GM19324 (cell line): ENCODE results near the gene LURAP1L.

Experiments used
- ATAC-seq: cut with Tn5 transposase; IDR thresholded peaks from one replicate; pipeline ENCODE4 v1.9.1; 2021; ENCODE audit warnings: mild to moderate bottlenecking, moderate library complexity; ENCODE audit not compliant: unreplicated experiment, low FRiP score

The LURAP1L gene, protein sequence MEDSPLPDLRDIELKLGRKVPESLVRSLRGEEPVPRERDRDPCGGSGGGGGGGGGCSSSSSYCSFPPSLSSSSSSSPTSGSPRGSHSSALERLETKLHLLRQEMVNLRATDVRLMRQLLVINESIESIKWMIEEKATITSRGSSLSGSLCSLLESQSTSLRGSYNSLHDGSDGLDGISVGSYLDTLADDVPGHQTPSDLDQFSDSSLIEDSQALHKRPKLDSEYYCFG

GRCh38 chr9:12774861-12775678 is at the start of gene LURAP1L:
LURAP1L (plus strand) TSS chr9:12775020; CDS start chr9:12775716, 696 bp downstream.
- ATAC-seq = no peak

DNA sequence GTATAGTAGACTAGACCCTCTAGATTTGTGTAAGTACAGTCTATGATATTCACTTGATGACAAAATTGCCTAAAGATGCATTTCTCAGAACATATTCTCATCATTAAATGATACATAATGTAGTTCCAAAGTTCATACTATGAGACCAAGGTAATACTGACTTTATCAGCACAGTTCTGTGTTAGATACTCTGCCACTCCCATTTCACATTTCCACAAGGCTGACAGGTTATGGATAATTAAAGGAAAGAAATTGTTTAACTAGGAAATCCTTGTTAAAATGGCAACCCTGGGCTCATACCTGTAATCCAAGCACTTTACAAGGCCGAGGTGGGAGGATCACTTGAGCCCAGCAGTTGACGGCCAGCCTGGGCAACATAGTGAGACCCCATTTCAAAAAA is 48.0 kb upstream of the LURAP1L start:
- no peak for ATAC-seq

DNA sequence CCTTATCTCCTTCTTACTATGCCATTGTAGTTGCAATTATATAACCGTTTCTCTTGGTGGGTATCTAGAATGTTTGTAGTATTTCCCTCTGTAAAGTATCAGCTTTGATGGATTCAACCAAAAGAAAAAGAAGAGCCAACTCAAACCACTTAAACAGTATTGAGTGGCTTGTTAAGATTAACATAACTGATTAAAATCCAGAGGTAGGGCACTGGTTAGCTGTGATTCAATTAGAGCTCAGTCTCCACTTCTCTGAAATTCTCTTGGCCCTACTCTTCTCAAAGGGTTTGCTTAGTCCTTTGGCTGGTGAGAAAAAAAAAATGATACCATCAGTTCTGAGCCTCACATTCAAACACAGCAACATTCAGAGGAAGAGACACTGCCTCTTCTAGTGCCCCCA is 44.6 kb upstream of the LURAP1L start:
- ATAC-seq = no peak

- no peak for ATAC-seq
Observed at GRCh38 chr9:12730927-12731326, 43.9 kb upstream of the LURAP1L start.

GRCh38 chr9:12732971-12733370 is 41.8 kb upstream of the LURAP1L start:
- ATAC-seq = no peak

DNA sequence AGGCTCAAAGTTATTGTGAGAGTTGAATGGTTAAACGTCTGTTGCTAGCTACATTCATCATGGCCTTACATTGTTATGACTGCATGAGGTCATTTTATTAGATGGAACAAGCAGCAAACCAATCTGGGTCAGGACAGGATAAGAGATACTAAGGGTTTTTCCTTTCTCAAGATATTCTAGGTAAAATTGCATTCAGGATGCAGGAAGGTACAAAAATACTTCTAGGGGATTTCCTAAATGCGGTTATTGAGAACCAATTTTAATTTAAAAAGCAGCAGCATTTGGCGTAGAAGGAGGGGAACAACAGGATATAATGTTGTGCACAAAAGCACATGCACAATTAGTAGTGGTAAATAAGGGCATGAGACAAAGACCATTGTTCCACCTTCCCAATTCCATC is 39.2 kb upstream of the LURAP1L start:
- no peak for ATAC-seq

DNA sequence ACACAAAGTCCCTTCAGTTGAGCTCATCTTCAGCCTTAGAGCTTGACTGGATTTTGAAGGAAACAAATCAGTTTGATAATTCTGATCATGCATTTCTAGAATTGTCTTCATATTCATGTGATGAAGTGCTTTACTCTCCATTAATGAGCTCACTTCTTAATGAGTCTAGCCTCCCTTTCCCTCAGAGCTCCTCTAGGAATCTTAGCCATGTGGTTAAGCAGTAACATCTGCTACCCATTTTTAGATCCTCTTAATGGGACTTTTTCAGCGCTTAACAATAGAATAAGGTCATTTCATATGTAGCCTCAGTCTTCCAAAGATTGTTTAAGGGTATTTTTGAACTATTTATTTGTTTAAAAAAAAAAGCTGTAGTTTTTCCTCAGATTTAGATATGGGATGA is 36.9 kb upstream of the LURAP1L start:
- ATAC-seq = no peak

- no peak for ATAC-seq
Observed at GRCh38 chr9:12739014-12739652, 35.7 kb upstream of the LURAP1L start.

DNA sequence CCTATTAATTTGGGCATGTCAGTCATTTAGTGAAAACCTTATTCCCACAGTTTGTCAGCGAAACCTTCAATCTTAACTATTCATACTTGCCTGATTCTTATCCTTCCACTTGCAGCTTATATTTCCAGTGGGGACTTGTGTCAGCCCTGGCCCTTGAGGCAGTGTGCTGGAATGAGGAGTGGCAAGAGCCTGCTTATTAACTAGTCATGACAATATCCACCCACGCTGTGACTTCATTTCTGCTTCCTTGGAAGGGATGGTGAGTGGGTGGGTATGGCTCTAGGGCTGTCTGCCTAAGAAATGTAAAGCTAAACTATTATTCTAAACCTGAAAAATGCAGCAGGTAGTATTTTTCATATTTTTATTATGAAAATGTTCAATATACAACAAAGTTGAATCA is 34.0 kb upstream of the LURAP1L start:
- ATAC-seq = no peak

DNA sequence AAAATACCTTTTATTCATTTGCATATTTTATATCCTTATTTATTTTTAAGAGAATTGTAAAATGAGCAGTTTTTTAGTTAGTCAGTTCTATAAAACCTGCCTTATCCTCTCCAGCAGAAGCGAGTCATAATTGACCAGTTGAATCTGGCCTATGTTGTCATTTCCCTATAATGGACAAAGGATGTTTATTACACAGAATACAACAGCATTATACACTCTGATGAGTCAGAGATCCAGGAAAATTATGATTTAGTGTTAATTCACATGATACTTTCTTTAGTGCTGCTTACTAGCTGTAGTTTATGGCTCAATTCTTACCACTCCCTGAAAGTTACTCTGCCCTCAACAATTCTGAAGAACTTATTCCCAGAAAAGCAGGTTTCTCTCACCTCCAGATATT is 26.8 kb upstream of the LURAP1L start:
- ATAC-seq = no peak

- ATAC-seq = no peak
Observed at GRCh38 chr9:12748954-12749353, 25.9 kb upstream of the LURAP1L start.

GRCh38 chr9:12753931-12754330 is 20.9 kb upstream of the LURAP1L start:
- ATAC-seq = no peak

DNA sequence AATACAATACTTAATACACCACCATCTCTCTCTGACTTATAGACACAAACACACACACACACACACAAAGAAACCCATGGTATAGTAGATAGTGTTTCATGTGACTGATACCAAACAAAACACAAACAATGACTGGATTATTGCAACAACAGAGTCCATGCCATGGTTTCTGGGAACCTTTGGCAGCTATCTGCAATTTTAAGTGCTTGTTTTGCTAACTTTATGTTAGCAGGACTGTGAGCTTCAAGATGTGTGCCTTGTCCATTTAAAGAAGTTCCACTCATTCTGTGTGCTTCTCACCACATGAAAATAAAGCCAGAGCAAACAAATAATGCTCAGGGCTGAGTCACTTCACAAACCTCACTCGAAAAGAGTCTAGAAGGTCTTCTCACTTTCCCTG is 15.1 kb upstream of the LURAP1L start:
- no peak for ATAC-seq

GRCh38 chr9:12760758-12761157 is 14.1 kb upstream of the LURAP1L start:
- no peak for ATAC-seq

GRCh38 chr9:12764150-12764549 is 10.7 kb upstream of the LURAP1L start:
- ATAC-seq = no peak

GRCh38 chr9:12765088-12765798 is 9.6 kb upstream of the LURAP1L start:
- ATAC-seq = no peak

DNA sequence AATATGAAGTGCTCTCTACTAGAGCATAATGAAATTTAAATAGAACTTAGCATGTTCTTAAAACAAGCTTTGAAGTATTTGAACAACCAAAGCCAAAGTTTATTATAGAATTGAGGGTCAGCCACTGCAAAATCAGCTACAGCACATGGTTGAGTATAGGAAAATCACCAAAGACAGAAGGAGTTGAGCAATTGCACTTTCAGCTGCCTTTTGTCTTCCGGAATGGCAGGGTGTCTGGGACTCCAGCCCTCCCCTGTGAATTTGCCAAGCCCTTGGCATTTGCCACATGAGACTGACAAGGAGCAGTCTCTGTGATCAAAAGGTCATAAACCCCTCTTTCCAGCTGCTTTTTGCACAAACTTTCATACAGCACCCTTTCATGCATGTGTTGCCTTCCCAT is 8.5 kb upstream of the LURAP1L start:
- no peak for ATAC-seq

GRCh38 chr9:12770261-12770660 is 4.6 kb upstream of the LURAP1L start:
- ATAC-seq = no peak

DNA sequence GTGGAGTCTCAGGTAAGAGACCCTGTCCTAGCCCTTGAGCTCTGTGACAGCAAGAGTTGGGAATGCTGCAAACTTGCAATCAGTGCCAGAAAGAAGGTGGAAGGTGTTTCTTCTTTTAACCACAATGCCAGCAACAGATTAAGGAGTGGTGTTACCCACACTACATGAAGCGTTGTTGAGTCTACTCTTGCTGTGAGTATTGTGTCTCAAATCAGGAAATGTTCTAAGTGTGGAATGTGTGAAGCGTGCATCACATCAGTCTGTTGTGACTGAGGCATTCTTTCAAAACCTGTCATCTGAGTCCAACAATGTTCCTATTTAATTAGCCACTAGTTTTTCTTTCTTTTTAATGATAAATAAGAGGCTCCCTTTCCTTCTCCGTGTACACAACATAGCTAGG is 2.9 kb upstream of the LURAP1L start:
- no peak for ATAC-seq

GRCh38 chr9:12773562-12773961 is 1.3 kb upstream of the LURAP1L start:
- ATAC-seq = no peak
